ENCODE data around the gene RBP5. TPM values are rescaled to one million over a fixed set of nuclear protein-coding genes. Genes with fewer than 3 reads are reported as not detected.

Gene RBP5
- total and polyA plus RNA-seq, 10 of the 15 experiments (the other 5 are each of a cell fraction or from before 2014, with no cell fraction given), result 0.11 to 1.1 (median 0.31) TPM; not detected in 4

- no peak for TF ChIP-seq SUZ12 (IDR thresholded peaks at IDR 0.05; ENCODE audit: unreplicated experiment)
- no peak for TF ChIP-seq ETV6 (conservative IDR thresholded peaks at IDR 0.05 in 1 of 2, IDR thresholded peaks at IDR 0.05 in 1 of 2; ENCODE audit: borderline replicate concordance in 1 of 2, low read depth in 1 of 2)
- TF ChIP-seq KLF5 (IDR thresholded peaks at IDR 0.05; ENCODE audit: partially characterized antibody), result no peak
- TF ChIP-seq USF1 (IDR thresholded peaks at IDR 0.05; ENCODE audit: borderline replicate concordance, extremely low read length, insufficient read depth, low read depth, low read length), result no peak
- no peak for TF ChIP-seq EP300 (IDR thresholded peaks at IDR 0.05; ENCODE audit: borderline replicate concordance in 1 of 2, control insufficient read depth in 1 of 2, low read depth in 2 of 2, low read length in 2 of 2)
- TF ChIP-seq EGR1 (IDR thresholded peaks at IDR 0.05; ENCODE audit: borderline replicate concordance in 1 of 2, low read depth in 2 of 2, low read length in 2 of 2), result no peak
Observed at GRCh38 chr12:7169951-7170350, 41.3 kb upstream of the RBP5 start (continued).

- no peaks in the 10 kb centered on the region for H3K4me1 ChIP-seq (ENCODE audit: control insufficient read depth, insufficient read depth, low read length)
- CTCF ChIA-PET, result interaction anchor here (0.7 to 1.3 kb wide), 4 partner anchors 8 to 83 kb away, joined by 3 to 5 read pairs (median 4); partner anchors contain the start of gene PEX5
- TF ChIP-seq ZNF687 (IDR thresholded peaks at IDR 0.05) (no peak), CTCF (IDR thresholded peaks at IDR 0.05 in 2 of 3, conservative IDR thresholded peaks at IDR 0.05 in 1 of 3; ENCODE audit: control insufficient read depth in 2 of 3, extremely low read depth in 1 of 3, insufficient read depth in 1 of 3, low read depth in 3 of 3, low read length in 3 of 3) (peak; percentile 38 to 43 (median 39); a peak in 5 of 6 replicates), SIN3A (IDR thresholded peaks at IDR 0.05; ENCODE audit: low read depth, low read length) (no peak), NRF1 (conservative IDR thresholded peaks at IDR 0.05; ENCODE audit: low read depth, low read length) (no peak), GABPA (IDR thresholded peaks at IDR 0.05; ENCODE audit: low read depth) (no peak), JUNB (IDR thresholded peaks at IDR 0.05) (no peak)
- no peaks in the 10 kb centered on the region; a peak in 1 of 4 replicates for H3K36me3 ChIP-seq (ENCODE audit: control insufficient read depth in 2 of 2, insufficient read depth in 2 of 2, low read length in 1 of 2)
- H3K4me3 ChIP-seq, result no peak overlapping the region
- H2AFZ ChIP-seq (ENCODE audit: control insufficient read depth, low read depth, low read length), result no peak overlapping the region
- BruUV-seq (replicated peaks), result no TSS peak
- no peak for DNase-seq (ENCODE audit: low read depth, low spot score)
- no peaks in the 10 kb centered on the region for H3K79me2 ChIP-seq (ENCODE audit: control insufficient read depth, insufficient read depth, low read length)
- no peak overlapping the region for H3K9ac ChIP-seq (ENCODE audit: control insufficient read depth, insufficient read depth, low read length)
- WGBS (ENCODE audit: insufficient coverage, insufficient replicate concordance, low lambda C conversion rate, missing lambda C conversion rate), result 9% methylated on average over 19 of the region's 19 CpGs
- FAIRE-seq, result no peak
- POLR2A ChIA-PET, result no interaction called here
- peaks cover 0 to 4% of the 10 kb centered on the region in 2 experiments; a peak in 1 of 4 replicates for H3K27me3 ChIP-seq (replicated peaks in 1 of 2; ENCODE audit: control insufficient read depth in 2 of 2, insufficient read depth in 2 of 2, low read length in 1 of 2)
- in situ Hi-C loops (cut with MboI) (no loop called here), intact Hi-C loops (cut with micrococcal nuclease; ENCODE audit: unreplicated experiment) (no loop called here)
- no peaks in the 10 kb centered on the region for H4K20me1 ChIP-seq (ENCODE audit: control insufficient read depth, insufficient read depth)
- no peaks in the 10 kb centered on the region; the same call in 1 of the 3 replicates for H3K9me3 ChIP-seq (replicated peaks; ENCODE audit: control insufficient read depth, insufficient read depth, low read length)
- H3K27ac ChIP-seq (ENCODE audit: control insufficient read depth, insufficient read depth), result no peak overlapping the region
- RAD21 ChIA-PET (ENCODE audit: unreplicated experiment), result no interaction called here
- SMC1A ChIA-PET (ENCODE audit: uncharacterized antibody, unreplicated experiment), result no interaction called here
- peak; percentile 66 for ATAC-seq
- H3K4me2 ChIP-seq (ENCODE audit: control insufficient read depth, insufficient read depth), result no peak overlapping the region
Observed at GRCh38 chr12:7162691-7163114, 34.0 kb upstream of the RBP5 start.
